Measurements from ENCODE around the gene PIGQ.

PIGQ gene

DNA sequence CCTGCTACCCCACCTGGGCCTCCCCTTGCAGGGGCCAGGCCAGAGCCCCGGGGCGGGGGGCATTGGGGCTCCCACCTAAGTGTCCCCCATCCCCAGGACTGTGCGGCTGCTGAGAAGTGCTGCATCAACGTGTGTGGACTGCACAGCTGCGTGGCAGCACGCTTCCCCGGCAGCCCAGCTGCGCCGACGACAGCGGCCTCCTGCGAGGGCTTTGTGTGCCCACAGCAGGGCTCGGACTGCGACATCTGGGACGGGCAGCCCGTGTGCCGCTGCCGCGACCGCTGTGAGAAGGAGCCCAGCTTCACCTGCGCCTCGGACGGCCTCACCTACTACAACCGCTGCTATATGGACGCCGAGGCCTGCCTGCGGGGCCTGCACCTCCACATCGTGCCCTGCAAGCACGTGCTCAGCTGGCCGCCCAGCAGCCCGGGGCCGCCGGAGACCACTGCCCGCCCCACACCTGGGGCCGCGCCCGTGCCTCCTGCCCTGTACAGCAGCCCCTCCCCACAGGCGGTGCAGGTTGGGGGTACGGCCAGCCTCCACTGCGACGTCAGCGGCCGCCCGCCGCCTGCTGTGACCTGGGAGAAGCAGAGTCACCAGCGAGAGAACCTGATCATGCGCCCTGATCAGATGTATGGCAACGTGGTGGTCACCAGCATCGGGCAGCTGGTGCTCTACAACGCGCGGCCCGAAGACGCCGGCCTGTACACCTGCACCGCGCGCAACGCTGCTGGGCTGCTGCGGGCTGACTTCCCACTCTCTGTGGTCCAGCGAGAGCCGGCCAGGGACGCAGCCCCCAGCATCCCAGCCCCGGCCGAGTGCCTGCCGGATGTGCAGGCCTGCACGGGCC lies 62.9 kb downstream of the PIGQ start:
- H3K36me3 ChIP-seq (ENCODE audit: control insufficient read depth, insufficient read depth, low read length), result no peaks in the 10 kb centered on the region
- peaks cover 2% of the 10 kb centered on the region for H3K27me3 ChIP-seq (ENCODE audit: control insufficient read depth, insufficient read depth, low read length)
- H3K4me3 ChIP-seq (ENCODE audit: low read length), result no peak overlapping the region
- H3K4me1 ChIP-seq (ENCODE audit: control insufficient read depth, insufficient read depth, low read length), result peaks cover 7% of the 10 kb centered on the region
- no peak overlapping the region for H3K27ac ChIP-seq (ENCODE audit: low read depth, low read length)
- no peak overlapping the region for H3K9ac ChIP-seq (ENCODE audit: low read length)

DNA sequence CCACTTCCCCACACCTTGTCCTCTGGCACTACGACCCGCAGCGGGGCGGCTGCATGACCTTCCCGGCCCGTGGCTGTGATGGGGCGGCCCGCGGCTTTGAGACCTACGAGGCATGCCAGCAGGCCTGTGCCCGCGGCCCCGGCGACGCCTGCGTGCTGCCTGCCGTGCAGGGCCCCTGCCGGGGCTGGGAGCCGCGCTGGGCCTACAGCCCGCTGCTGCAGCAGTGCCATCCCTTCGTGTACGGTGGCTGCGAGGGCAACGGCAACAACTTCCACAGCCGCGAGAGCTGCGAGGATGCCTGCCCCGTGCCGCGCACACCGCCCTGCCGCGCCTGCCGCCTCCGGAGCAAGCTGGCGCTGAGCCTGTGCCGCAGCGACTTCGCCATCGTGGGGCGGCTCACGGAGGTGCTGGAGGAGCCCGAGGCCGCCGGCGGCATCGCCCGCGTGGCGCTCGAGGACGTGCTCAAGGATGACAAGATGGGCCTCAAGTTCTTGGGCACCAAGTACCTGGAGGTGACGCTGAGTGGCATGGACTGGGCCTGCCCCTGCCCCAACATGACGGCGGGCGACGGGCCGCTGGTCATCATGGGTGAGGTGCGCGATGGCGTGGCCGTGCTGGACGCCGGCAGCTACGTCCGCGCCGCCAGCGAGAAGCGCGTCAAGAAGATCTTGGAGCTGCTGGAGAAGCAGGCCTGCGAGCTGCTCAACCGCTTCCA lies 63.7 kb downstream of the PIGQ start:
- Histone ChIP-seq H3K27ac (ENCODE audit: low read depth, low read length) (no peak overlapping the region), H3K4me3 (ENCODE audit: low read length) (no peak overlapping the region), H3K4me1 (ENCODE audit: control insufficient read depth, insufficient read depth, low read length) (peaks cover 7% of the 10 kb centered on the region), H3K9ac (ENCODE audit: low read length) (no peak overlapping the region), H3K27me3 (ENCODE audit: control insufficient read depth, insufficient read depth, low read length) (peaks cover 2% of the 10 kb centered on the region), H3K36me3 (ENCODE audit: control insufficient read depth, insufficient read depth, low read length) (no peaks in the 10 kb centered on the region)

All from rectal smooth muscle tissue (tissue), 1 donor.